Skeletal muscle tissue (tissue), 4 donors: Measurements from ENCODE around the gene EXOC7. TPM values are rescaled to one million over a fixed set of nuclear protein-coding genes. Genes with fewer than 3 reads are reported as not detected.

ENCODE experiments used
- H3K27ac ChIP-seq: one replicate; pipeline ENCODE4 v1.7.0; 2013; ENCODE audit warnings: mild to moderate bottlenecking, low read depth, low read length, inconsistent platforms
- H3K27me3 ChIP-seq, 3 donors: one replicate each; pipeline ENCODE4 v1.7.0; 2013; ENCODE audit warnings: low read length in 3 of 3; ENCODE audit not compliant: control insufficient read depth in 3 of 3, insufficient read depth in 3 of 3
- H3K36me3 ChIP-seq, 3 donors: one replicate each; pipeline ENCODE4 v1.7.0; 2013; ENCODE audit warnings: low read length in 3 of 3; ENCODE audit not compliant: control insufficient read depth in 3 of 3, insufficient read depth in 3 of 3
- H3K4me1 ChIP-seq, 3 donors: one replicate each; pipeline ENCODE4 v1.7.0; 2013; ENCODE audit warnings: low read length in 3 of 3, mild to moderate bottlenecking in 3 of 3; ENCODE audit not compliant: control insufficient read depth in 3 of 3, insufficient read depth in 3 of 3
- H3K4me3 ChIP-seq, 3 donors: one replicate each; pipeline ENCODE4 v1.7.0; 2013; ENCODE audit warnings: low read length in 3 of 3
- H3K9ac ChIP-seq, 3 donors: one replicate each; pipeline ENCODE4 v1.7.0; 2013; ENCODE audit warnings: low read length in 3 of 3, mild to moderate bottlenecking in 3 of 3, moderate library complexity in 2 of 3, low read depth in 1 of 3
- H3K9me3 ChIP-seq, 3 donors: one replicate each; pipeline ENCODE4 v1.7.0; 2013; ENCODE audit warnings: low read length in 3 of 3; ENCODE audit not compliant: control insufficient read depth in 3 of 3
- total RNA-seq: library from RNA; depleted of rRNA; stranded (reverse); fragments of >200 nt; gene quantifications from one replicate; pipeline ENCODE4 v1.2.3, GENCODE V29; 2014
- donor health status: Osteomylitis.

Gene EXOC7
- total RNA-seq, 1 donor from 2014 or later = 54.8 TPM

DNA sequence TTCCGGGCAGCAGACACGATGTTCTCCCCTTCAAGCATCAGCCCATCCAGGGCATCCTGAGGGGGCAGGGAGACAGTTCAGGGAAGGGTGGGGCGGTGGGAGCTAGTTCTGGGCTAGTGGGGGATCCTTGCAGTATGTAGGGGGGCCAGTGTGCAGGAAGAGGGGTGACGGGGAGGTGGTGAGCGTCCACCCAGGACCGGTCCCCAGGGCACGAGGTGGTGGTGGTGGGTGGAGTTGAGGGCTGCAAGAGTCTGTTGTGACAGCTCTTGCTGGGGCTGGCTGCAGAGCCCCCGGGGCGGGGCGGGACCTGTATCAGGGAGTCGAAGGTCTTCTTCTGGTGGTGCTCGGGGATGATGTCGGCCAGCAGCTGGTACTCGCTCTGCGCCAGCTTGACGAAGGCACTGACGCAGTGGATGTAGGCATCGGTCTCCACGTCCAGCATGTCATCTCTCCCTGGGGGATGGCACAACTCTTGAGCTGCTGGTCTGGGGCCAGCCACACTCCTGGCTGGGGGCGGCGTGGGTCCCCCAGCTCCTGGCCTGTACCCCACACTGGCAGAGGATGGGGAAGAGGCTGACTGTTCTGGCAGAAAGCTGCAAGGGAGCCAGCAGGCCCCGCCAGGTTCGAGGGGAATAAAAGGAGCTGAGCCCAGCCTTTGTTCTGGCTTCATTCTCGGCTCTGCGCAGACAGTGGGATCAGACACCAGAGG, 14.6 kb downstream of the EXOC7 start:
- H3K27me3 ChIP-seq = no peaks in the 10 kb centered on the region
- no peak overlapping the region for H3K4me3 ChIP-seq
- peaks cover 85 to 92% (median 88%) of the 10 kb centered on the region in 3 donors for H3K36me3 ChIP-seq
- H3K9me3 ChIP-seq = no peaks in the 10 kb centered on the region
- H3K9ac ChIP-seq = no peak overlapping the region
- H3K27ac ChIP-seq = no peak overlapping the region
- H3K4me1 ChIP-seq = no peaks in the 10 kb centered on the region

DNA sequence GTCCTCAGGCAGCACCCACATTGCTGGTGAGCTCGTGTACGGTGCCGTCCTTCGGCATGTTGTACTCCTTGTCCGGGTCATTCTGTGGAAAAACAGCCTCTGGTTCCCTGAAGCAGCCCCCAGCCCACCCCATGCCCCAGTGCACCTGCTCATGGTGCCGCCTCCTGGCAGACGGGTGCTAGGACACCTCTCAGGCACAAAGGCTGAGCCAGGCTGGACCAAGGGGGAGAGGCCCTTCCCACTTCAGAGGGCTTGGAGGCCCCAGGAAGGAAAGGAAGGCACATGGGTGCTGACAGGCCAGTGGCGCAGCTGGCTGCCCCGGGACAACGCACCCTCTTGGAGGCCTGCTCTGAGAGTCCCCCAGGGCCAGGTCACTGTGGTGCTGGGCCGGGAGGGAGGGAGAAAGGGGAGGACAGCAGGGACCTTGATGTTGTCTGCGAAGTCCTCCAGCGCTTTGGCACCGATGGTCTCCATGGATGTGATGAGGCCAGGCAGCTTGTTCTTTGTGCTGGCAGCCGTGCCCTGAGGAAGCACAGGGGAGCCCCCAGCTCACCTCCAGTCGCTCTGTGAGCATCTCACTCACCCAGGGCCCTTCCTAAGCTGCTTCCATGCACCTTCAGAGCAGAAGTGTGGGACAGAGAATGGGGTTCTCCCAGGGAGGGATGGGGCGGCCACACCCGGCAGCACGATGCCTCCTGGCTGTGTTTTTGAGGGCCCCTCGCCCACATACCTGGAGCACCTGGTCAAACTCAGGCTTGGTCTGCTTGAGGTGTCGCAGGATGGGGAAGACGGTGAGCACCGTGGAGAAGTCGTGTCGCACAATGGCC, 15.3 kb downstream of the EXOC7 start:
- Histone ChIP-seq H3K27ac (no peak overlapping the region), H3K9me3 (no peaks in the 10 kb centered on the region), H3K4me3 (no peak overlapping the region), H3K27me3 (no peaks in the 10 kb centered on the region), H3K4me1 (no peaks in the 10 kb centered on the region), H3K9ac (no peak overlapping the region), H3K36me3 (peaks cover 88 to 93% (median 89%) of the 10 kb centered on the region in 3 donors)

DNA sequence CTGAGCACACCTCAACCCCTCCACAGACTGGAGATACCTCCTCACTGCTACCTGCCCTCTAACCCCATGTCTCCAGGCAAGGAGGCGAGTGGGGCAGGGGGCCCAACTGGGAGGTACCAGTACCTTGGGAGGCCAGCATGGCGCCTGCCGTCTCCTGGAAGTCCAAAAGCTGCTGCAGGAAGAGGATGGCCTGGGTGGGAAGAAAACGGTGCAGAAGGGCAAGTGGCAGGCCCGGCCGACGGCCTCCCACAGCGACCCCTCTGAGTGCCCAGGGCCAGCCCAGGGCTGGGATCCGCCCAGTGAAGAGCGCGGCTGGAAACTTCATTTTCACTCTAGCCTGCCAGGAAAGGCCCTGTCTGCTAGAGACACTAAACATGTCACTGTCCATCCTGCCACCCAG, 16.1 kb downstream of the EXOC7 start:
- Histone ChIP-seq H3K4me3 (no peak overlapping the region), H3K27me3 (no peaks in the 10 kb centered on the region), H3K36me3 (peaks cover 83 to 90% (median 86%) of the 10 kb centered on the region in 3 donors), H3K27ac (no peak overlapping the region), H3K9me3 (no peaks in the 10 kb centered on the region), H3K9ac (no peak overlapping the region), H3K4me1 (no peaks in the 10 kb centered on the region)

DNA sequence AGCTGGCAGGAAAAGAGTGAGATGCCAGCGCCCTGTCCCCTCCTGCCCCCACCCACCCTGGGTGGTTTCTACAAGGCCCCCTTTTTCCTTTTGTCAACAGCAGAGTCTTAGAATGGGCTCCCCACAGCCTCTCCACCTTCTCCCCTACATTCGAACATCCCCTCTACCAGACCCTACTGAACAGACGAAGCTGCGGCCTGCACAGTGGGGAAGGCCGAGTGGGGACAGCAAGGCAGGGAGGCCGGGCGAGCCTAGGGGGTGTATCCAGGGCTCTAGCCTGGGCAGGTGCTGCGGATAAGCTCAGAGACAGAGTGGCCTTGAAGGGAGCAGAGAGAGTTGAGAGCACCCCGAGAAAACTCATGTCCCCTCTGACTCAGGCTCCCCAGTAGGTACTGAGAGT, 17.2 kb downstream of the EXOC7 start:
- peaks cover 75 to 81% (median 78%) of the 10 kb centered on the region in 3 donors for H3K36me3 ChIP-seq

DNA sequence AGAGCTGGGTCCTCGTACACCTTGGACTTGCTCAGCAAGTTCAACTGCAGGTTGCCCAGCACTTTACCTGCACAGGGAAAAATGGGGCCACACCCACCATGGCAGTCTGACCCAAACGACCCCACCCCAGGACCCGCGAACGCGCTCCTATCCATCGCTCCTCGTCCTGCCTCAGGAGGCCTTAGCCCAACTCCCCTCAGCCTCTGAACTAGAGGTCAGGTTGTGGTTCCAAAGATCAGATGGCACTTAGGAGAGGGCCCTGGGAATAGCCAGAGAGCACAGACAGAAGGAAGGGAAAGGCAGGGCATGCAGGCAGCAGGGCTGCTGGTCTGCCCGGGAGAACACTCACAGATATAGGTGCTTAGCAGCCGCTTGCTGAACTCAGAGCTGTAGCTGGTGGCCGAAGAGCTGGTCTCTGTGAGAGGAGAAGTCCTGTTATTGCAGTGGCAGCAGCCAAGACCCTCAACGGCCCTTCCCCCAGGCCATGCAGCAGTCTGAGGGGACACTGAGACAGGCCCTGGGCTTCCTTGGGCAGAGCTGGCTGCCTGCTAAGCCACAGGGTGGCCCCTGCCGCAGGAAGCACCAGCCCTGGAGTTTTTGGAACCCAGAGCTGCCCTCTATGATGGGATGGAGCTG, 17.7 kb downstream of the EXOC7 start:
- no peaks in the 10 kb centered on the region for H3K4me1 ChIP-seq
- H3K36me3 ChIP-seq = peaks cover 73 to 76% (median 73%) of the 10 kb centered on the region in 3 donors
- no peak overlapping the region for H3K4me3 ChIP-seq
- H3K27me3 ChIP-seq = no peaks in the 10 kb centered on the region
- no peaks in the 10 kb centered on the region for H3K9me3 ChIP-seq
- no peak overlapping the region for H3K27ac ChIP-seq
- no peak overlapping the region for H3K9ac ChIP-seq

More for the DNA sequence above, 17.2 kb downstream of the EXOC7 start:
- no peaks in the 10 kb centered on the region for H3K4me1 ChIP-seq
- no peak overlapping the region for H3K27ac ChIP-seq
- no peaks in the 10 kb centered on the region for H3K9me3 ChIP-seq
- no peak overlapping the region for H3K9ac ChIP-seq
- no peaks in the 10 kb centered on the region for H3K27me3 ChIP-seq
- H3K4me3 ChIP-seq = no peak overlapping the region

DNA sequence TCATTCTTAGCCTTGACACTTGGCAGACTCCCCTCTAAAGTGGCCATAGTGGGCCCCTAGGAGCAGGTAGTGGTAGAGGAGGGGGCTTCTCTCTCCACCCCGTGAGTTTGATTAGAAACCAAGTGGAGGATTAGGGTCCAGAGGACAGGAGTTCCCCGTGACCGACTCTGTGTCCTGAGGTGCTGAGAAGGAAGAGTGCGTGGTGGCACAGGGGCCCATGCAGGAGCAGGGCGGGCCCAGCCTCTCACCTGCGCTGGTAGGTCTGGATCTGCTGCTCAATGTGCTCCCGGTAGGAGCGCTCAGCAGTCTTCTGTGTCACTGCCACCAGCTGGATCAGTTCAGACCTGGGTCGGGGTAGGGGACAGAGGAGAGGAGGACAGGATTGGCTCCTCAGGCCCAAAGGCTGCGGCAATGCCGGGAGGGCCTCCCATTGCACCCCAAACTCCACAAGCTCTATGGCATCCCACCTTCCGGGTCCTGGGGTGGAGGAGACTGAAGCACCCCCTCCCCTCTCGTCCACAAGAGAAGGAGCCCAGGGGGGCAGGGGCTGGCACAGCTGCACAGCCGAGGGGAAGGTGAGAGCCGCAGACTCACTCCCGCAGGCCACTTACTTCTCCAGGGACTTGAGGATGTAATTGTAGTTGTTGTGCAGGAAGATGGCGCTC, 18.4 kb downstream of the EXOC7 start:
- peaks cover 66 to 71% (median 68%) of the 10 kb centered on the region in 3 donors for H3K36me3 ChIP-seq

DNA sequence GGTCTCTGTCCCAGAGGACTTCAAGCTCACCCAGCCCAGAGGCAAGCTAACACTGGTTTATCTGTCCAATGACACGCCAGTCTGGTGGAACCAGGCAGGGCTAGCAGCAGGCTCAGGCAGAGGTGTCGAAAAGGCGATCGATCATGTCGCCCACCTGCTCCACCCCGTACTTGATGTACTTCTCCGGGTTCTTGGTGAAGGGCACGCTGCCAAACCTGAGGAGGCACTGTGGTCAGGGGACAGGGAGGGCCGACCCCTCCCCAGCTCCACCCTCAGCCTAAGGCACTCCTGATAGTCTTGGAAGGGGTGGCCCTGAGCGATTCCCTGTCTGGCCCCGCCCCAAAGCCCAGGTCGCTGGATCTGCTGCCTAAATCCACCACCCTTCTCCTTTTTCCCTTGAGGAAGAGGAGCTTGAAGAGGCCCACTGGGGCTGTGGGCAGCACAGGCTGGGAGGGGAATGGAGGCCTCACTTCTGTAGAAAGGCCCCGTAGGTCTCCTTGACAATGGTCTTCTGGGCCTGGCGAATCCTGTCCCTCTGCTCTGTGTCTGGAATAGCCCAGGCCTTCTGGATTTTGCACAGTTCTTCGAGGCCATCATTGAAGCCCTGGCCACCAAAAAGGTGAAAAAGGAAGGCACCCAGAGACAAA, 19.9 kb downstream of the EXOC7 start:
- H3K27ac ChIP-seq = no peak overlapping the region
- peaks cover 4 to 15% (median 9%) of the 10 kb centered on the region in 3 donors for H3K4me1 ChIP-seq
- peaks cover 52 to 55% (median 53%) of the 10 kb centered on the region in 3 donors for H3K36me3 ChIP-seq
- peaks cover 14 to 20% (median 16%) of the 10 kb centered on the region in 3 donors for H3K27me3 ChIP-seq
- no peaks in the 10 kb centered on the region for H3K9me3 ChIP-seq
- H3K9ac ChIP-seq = no peak overlapping the region
- no peak overlapping the region for H3K4me3 ChIP-seq

More for the DNA sequence above, 18.4 kb downstream of the EXOC7 start:
- Histone ChIP-seq H3K4me3 (no peak overlapping the region), H3K27me3 (peaks cover 0 to 5% (median under 1%) of the 10 kb centered on the region in 3 donors), H3K27ac (no peak overlapping the region), H3K9me3 (no peaks in the 10 kb centered on the region), H3K9ac (no peak overlapping the region), H3K4me1 (no peaks in the 10 kb centered on the region)

DNA sequence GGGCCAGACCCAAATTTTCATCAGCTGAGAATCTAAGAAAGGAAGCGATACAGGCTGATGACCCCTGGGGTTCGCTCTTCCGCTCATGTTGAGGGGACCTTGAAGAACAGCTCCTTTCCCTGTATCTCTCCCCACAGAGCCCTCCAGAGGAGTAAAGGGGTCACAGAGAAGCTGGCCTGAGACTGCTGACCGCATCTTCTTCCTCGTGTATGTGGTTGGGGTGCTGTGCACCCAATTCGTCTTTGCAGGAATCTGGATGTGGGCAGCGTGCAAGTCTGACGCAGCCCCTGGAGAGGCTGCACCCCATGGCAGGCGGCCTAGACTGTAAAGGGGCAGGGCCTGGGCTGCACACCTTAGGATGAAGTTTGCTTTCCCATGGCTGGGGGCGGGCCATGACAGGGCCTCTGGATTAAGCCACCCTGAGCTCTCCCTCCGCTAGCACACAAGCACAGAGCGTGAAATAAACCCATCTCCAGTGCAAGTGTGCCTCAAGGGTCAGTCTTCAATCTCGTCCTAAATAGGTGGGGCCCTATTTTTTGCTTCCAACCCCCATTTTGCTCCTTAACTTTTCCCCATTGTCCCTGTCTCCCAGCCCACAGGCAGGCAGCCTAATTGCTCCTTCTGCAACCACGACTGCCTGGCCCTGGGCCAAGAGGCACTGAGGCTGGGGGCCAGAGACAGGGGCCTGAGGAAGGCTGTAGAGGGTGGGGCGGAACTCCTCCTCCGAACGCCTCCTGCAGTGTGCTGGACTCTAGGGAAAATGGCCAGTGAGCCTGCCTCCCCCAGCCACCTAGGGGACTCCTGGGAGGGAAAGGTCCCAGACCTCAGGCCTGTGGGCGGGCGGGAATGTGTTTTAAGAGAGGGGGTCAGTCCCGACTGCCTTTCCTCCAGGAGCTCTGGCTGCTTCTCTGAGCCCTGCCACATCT, 21.0 kb downstream of the EXOC7 start:
- Histone ChIP-seq H3K4me3 (no peak overlapping the region), H3K36me3 (peaks cover 41 to 45% (median 42%) of the 10 kb centered on the region in 3 donors), H3K4me1 (peaks cover 4 to 16% (median 9%) of the 10 kb centered on the region in 3 donors), H3K9me3 (no peaks in the 10 kb centered on the region), H3K27me3 (peaks cover 24 to 31% (median 27%) of the 10 kb centered on the region in 3 donors), H3K9ac (no peak overlapping the region), H3K27ac (no peak overlapping the region)
